Naive B cell (primary cell): ENCODE data around the gene PRX. TPM values are rescaled to one million over a fixed set of nuclear protein-coding genes. Genes with fewer than 3 reads are reported as not detected.
"Not testable (repeated sequence)": the region's sequence is repeated elsewhere in the genome, so short reads cannot be mapped to it uniquely, and the experiment has no call there.

Experiments used
- ATAC-seq, 2 donors: fragments of 150-1000 bp; cut with Tn5 transposase; 2 replicates each; pipeline ENCODE4 v1.10.0; 2021; ENCODE audit warnings: low read depth in 2 of 2, mild to moderate bottlenecking in 2 of 2, moderate library complexity in 2 of 2
- DNase-seq: peaks from one replicate; pipeline ENCODE4 v3.0.0; 2022
- H3K27ac Mint-ChIP-seq, 6 donors: one replicate each; pipeline ENCODE4 v1.8.0; 2020 to 2022; ENCODE audit warnings: mild to moderate bottlenecking in 6 of 6, mixed read lengths in 6 of 6, moderate library complexity in 5 of 6, inconsistent platforms in 2 of 6
- H3K27me3 Mint-ChIP-seq, 3 donors: one replicate each; pipeline ENCODE4 v1.8.0; 2021 to 2022; ENCODE audit warnings: mixed read lengths in 3 of 3, mild to moderate bottlenecking in 1 of 3
- H3K36me3 Mint-ChIP-seq, 2 donors: one replicate each; pipeline ENCODE4 v1.8.0; 2020 to 2022; ENCODE audit warnings: mixed read lengths in 2 of 2, inconsistent platforms in 1 of 2, mild to moderate bottlenecking in 1 of 2
- H3K4me1 Mint-ChIP-seq, 3 donors: one replicate each; pipeline ENCODE4 v1.8.0; 2020 to 2022; ENCODE audit warnings: mixed read lengths in 3 of 3, inconsistent platforms in 1 of 3, mild to moderate bottlenecking in 1 of 3, moderate library complexity in 1 of 3
- H3K4me3 Mint-ChIP-seq, 8 donors: one replicate each; pipeline ENCODE4 v1.8.0; 2020 to 2022; ENCODE audit warnings: mild to moderate bottlenecking in 8 of 8, mixed read lengths in 8 of 8, moderate library complexity in 8 of 8, inconsistent platforms in 2 of 8
- H3K9me3 Mint-ChIP-seq, 7 donors: one replicate each; pipeline ENCODE4 v1.8.0; 2020 to 2022; ENCODE audit warnings: mixed read lengths in 7 of 7, mild to moderate bottlenecking in 5 of 7, inconsistent platforms in 2 of 7, moderate library complexity in 1 of 7
- polyA plus RNA-seq, 6 donors: library from polyadenylated mRNA; unstranded; fragments of 300-500 nt; fragmentation: Illumina TruSeq; gene quantifications; one replicate each; pipeline ENCODE4 v1.2.3, GENCODE V29; 2021; ENCODE audit warnings: low read depth in 6 of 6

PRX gene
- polyA plus RNA-seq, 6 donors from 2014 or later = 0.05 to 0.38 (median 0.23) TPM; not detected in 2

GRCh38 chr19:40418040-40418439 is 4.9 kb upstream of the PRX start:
- peak overlapping the region in 2 of 6 donors; percentile 3 to 62 for H3K27ac Mint-ChIP-seq
- H3K9me3 Mint-ChIP-seq = no peaks in the 10 kb centered on the region
- DNase-seq (no peak), ATAC-seq (no peak)
- no peaks in the 10 kb centered on the region for H3K36me3 Mint-ChIP-seq
- H3K4me1 Mint-ChIP-seq = peaks cover 12 to 33% (median 23%) of the 10 kb centered on the region in 3 donors
- H3K4me3 Mint-ChIP-seq = peak overlapping the region in 2 of 8 donors; percentile 43 to 61
- peaks cover 0 to 18% (median 8%) of the 10 kb centered on the region in 3 donors for H3K27me3 Mint-ChIP-seq

- peak overlapping the region in 2 of 8 donors; percentile 43 to 61 for H3K4me3 Mint-ChIP-seq
- H3K36me3 Mint-ChIP-seq = no peaks in the 10 kb centered on the region
- H3K27ac Mint-ChIP-seq = peak overlapping the region in 4 of 6 donors; percentile 3 to 60 (median 50)
- no peak for DNase-seq
- H3K4me1 Mint-ChIP-seq = peaks cover 12 to 33% (median 23%) of the 10 kb centered on the region in 3 donors
- ATAC-seq = no peak
- no peaks in the 10 kb centered on the region for H3K9me3 Mint-ChIP-seq
- peaks cover 0 to 18% (median 8%) of the 10 kb centered on the region in 3 donors for H3K27me3 Mint-ChIP-seq
Measured at GRCh38 chr19:40417643-40417981, 4.4 kb upstream of the PRX start.

GRCh38 chr19:40416918-40417642 is 3.9 kb upstream of the PRX start:
- Mint-ChIP-seq H3K4me3 (peak overlapping the region in 1 of 8 donors; percentile 42), H3K9me3 (no peaks in the 10 kb centered on the region), H3K4me1 (peaks cover 12 to 29% (median 23%) of the 10 kb centered on the region in 3 donors), H3K27me3 (peaks cover 0 to 20% (median 10%) of the 10 kb centered on the region in 3 donors), H3K36me3 (no peaks in the 10 kb centered on the region), H3K27ac (peak overlapping the region in 3 of 6 donors; percentile 3 to 60 (median 44))
- DNase-seq = no peak
- ATAC-seq = no peak

GRCh38 chr19:40415768-40416167 is 2.6 kb upstream of the PRX start:
- no peak for DNase-seq
- Mint-ChIP-seq H3K4me3 (peak overlapping the region in 2 of 8 donors; percentile 6 to 47), H3K4me1 (peaks cover 11 to 23% (median 22%) of the 10 kb centered on the region in 3 donors), H3K36me3 (no peaks in the 10 kb centered on the region), H3K27me3 (peaks cover 0 to 27% (median 14%) of the 10 kb centered on the region in 3 donors), H3K9me3 (no peaks in the 10 kb centered on the region), H3K27ac (no peak overlapping the region)
- ATAC-seq = no peak

GRCh38 chr19:40414542-40415535 is 1.7 kb upstream of the PRX start:
- Mint-ChIP-seq H3K27ac (no peak overlapping the region), H3K27me3 (peaks cover 0 to 27% (median 14%) of the 10 kb centered on the region in 3 donors), H3K4me1 (peaks cover 6 to 22% (median 18%) of the 10 kb centered on the region in 3 donors), H3K9me3 (no peaks in the 10 kb centered on the region), H3K4me3 (peak overlapping the region in 1 of 8 donors; percentile 47), H3K36me3 (no peaks in the 10 kb centered on the region)
- ATAC-seq (no peak), DNase-seq (no peak)

- Mint-ChIP-seq H3K4me3 (no peak overlapping the region), H3K4me1 (peaks cover 8 to 15% (median 11%) of the 10 kb centered on the region in 3 donors), H3K27me3 (peaks cover 0 to 20% (median 14%) of the 10 kb centered on the region in 3 donors), H3K27ac (no peak overlapping the region), H3K9me3 (no peaks in the 10 kb centered on the region), H3K36me3 (no peaks in the 10 kb centered on the region)
- DNase-seq (no peak), ATAC-seq (no peak)
Measured at GRCh38 chr19:40412866-40413265, 312 bp downstream of the PRX start.

- DNase-seq (no peak), ATAC-seq (no peak)
- Mint-ChIP-seq H3K27me3 (peaks cover 0 to 17% (median 14%) of the 10 kb centered on the region in 3 donors), H3K4me1 (peaks cover 5 to 12% (median 12%) of the 10 kb centered on the region in 3 donors), H3K36me3 (no peaks in the 10 kb centered on the region), H3K9me3 (no peaks in the 10 kb centered on the region), H3K27ac (peak overlapping the region in 1 of 6 donors; percentile 32), H3K4me3 (peak overlapping the region in 1 of 8 donors; percentile 3)
Measured at GRCh38 chr19:40411958-40412499, 1.1 kb downstream of the PRX start.

GRCh38 chr19:40411125-40411842 is 1.9 kb downstream of the PRX start:
- Mint-ChIP-seq H3K4me3 (no peak overlapping the region), H3K4me1 (peaks cover 4 to 9% (median 8%) of the 10 kb centered on the region in 3 donors), H3K36me3 (no peaks in the 10 kb centered on the region), H3K27me3 (peaks cover 0 to 17% (median 14%) of the 10 kb centered on the region in 3 donors), H3K9me3 (no peaks in the 10 kb centered on the region), H3K27ac (peak overlapping the region in 1 of 6 donors; percentile 26)
- ATAC-seq = no peak
- DNase-seq = no peak

- H3K27ac Mint-ChIP-seq = no peak overlapping the region
- peak in 1 of 2 donors; percentile 34 for ATAC-seq
- H3K9me3 Mint-ChIP-seq = peaks cover 0 to 2% (median 0%) of the 10 kb centered on the region in 7 donors
- no peak overlapping the region for H3K4me3 Mint-ChIP-seq
- H3K27me3 Mint-ChIP-seq = peaks cover 0 to 17% (median 14%) of the 10 kb centered on the region in 3 donors
- no peaks in the 10 kb centered on the region for H3K36me3 Mint-ChIP-seq
- peaks cover 5 to 10% (median 7%) of the 10 kb centered on the region in 3 donors for H3K4me1 Mint-ChIP-seq
- DNase-seq = no peak
Measured at GRCh38 chr19:40410030-40410389, 3.2 kb downstream of the PRX start.

- ATAC-seq, H3K27ac Mint-ChIP-seq, H3K4me3 Mint-ChIP-seq, H3K9me3 Mint-ChIP-seq, H3K36me3 Mint-ChIP-seq, DNase-seq: not testable (repeated sequence)
- Mint-ChIP-seq H3K27me3 (peaks cover 0 to 13% (median 11%) of the 10 kb centered on the region in 3 donors), H3K4me1 (peaks cover 11 to 17% (median 16%) of the 10 kb centered on the region in 3 donors)
Measured at GRCh38 chr19:40408598-40408925, 4.6 kb downstream of the PRX start.

GRCh38 chr19:40407714-40408597 is 5.2 kb downstream of the PRX start:
- Mint-ChIP-seq H3K27me3 (peaks cover 0 to 9% (median 6%) of the 10 kb centered on the region in 3 donors), H3K36me3 (no peaks in the 10 kb centered on the region), H3K4me3 (peak overlapping the region in 1 of 8 donors; percentile 24), H3K9me3 (peaks cover 0 to 3% (median 0%) of the 10 kb centered on the region in 7 donors), H3K4me1 (peaks cover 17 to 21% (median 18%) of the 10 kb centered on the region in 3 donors), H3K27ac (no peak overlapping the region)
- ATAC-seq (no peak), DNase-seq (no peak)
